Measurements from ENCODE around the gene ADRA2C.

Gene ADRA2C

GRCh38 chr4:3807311-3807710 is 41.1 kb downstream of the ADRA2C start:
- Histone ChIP-seq H3K9ac (ENCODE audit: low read length) (no peak overlapping the region), H4K20me1 (ENCODE audit: insufficient read depth, low read length) (no peaks in the 10 kb centered on the region), H3K27me3 (ENCODE audit: low read depth, low read length) (peaks cover 5% of the 10 kb centered on the region; the same call in 1 of the 2 replicates), H3K27ac (ENCODE audit: low read length) (no peak overlapping the region), H3K4me3 (ENCODE audit: low read length) (no peak overlapping the region), H3K9me3 (ENCODE audit: insufficient read depth, low read length) (no peaks in the 10 kb centered on the region), H3K36me3 (replicated peaks; ENCODE audit: low read depth, low read length) (no peaks in the 10 kb centered on the region), H2AFZ (ENCODE audit: low read depth, low read length) (no peak overlapping the region), H3K79me2 (ENCODE audit: low read length) (no peaks in the 10 kb centered on the region), H3K4me1 (ENCODE audit: low read length) (no peaks in the 10 kb centered on the region), H3K4me2 (ENCODE audit: low read length) (no peak overlapping the region)
- TF ChIP-seq CTCF (IDR thresholded peaks at IDR 0.05; ENCODE audit: low read depth, low read length) (no peak), EZH2phosphoT487 (IDR thresholded peaks at IDR 0.05; ENCODE audit: low read depth) (no peak)

- no peaks in the 10 kb centered on the region for H3K4me1 ChIP-seq (ENCODE audit: low read length)
- TF ChIP-seq EZH2phosphoT487 (IDR thresholded peaks at IDR 0.05; ENCODE audit: low read depth) (no peak), CTCF (IDR thresholded peaks at IDR 0.05; ENCODE audit: low read depth, low read length) (no peak)
- no peaks in the 10 kb centered on the region for H3K36me3 ChIP-seq (replicated peaks; ENCODE audit: low read depth, low read length)
- H3K4me3 ChIP-seq (ENCODE audit: low read length), result no peak overlapping the region
- H2AFZ ChIP-seq (ENCODE audit: low read depth, low read length), result no peak overlapping the region
- H3K27ac ChIP-seq (ENCODE audit: low read length), result no peak overlapping the region
- H3K27me3 ChIP-seq (ENCODE audit: low read depth, low read length), result peaks cover 5% of the 10 kb centered on the region; the same call in 1 of the 2 replicates
- H3K9ac ChIP-seq (ENCODE audit: low read length), result no peak overlapping the region
- no peak overlapping the region for H3K4me2 ChIP-seq (ENCODE audit: low read length)
- H3K9me3 ChIP-seq (ENCODE audit: insufficient read depth, low read length), result no peaks in the 10 kb centered on the region
- no peaks in the 10 kb centered on the region for H3K79me2 ChIP-seq (ENCODE audit: low read length)
- H4K20me1 ChIP-seq (ENCODE audit: insufficient read depth, low read length), result no peaks in the 10 kb centered on the region
Measured at GRCh38 chr4:3807822-3808496, 41.8 kb downstream of the ADRA2C start.

- no peaks in the 10 kb centered on the region for H3K9me3 ChIP-seq (ENCODE audit: insufficient read depth, low read length)
- H3K4me2 ChIP-seq (ENCODE audit: low read length), result no peak overlapping the region
- H3K4me3 ChIP-seq (ENCODE audit: low read length), result no peak overlapping the region
- H4K20me1 ChIP-seq (ENCODE audit: insufficient read depth, low read length), result no peaks in the 10 kb centered on the region
- peaks cover 5% of the 10 kb centered on the region; the same call in 1 of the 2 replicates for H3K27me3 ChIP-seq (ENCODE audit: low read depth, low read length)
- no peak overlapping the region for H3K9ac ChIP-seq (ENCODE audit: low read length)
- H2AFZ ChIP-seq (ENCODE audit: low read depth, low read length), result no peak overlapping the region
- no peak overlapping the region for H3K27ac ChIP-seq (ENCODE audit: low read length)
- no peak for TF ChIP-seq CTCF (IDR thresholded peaks at IDR 0.05; ENCODE audit: low read depth, low read length)
- no peak for TF ChIP-seq EZH2phosphoT487 (IDR thresholded peaks at IDR 0.05; ENCODE audit: low read depth)
- no peaks in the 10 kb centered on the region for H3K79me2 ChIP-seq (ENCODE audit: low read length)
- no peaks in the 10 kb centered on the region for H3K36me3 ChIP-seq (replicated peaks; ENCODE audit: low read depth, low read length)
- H3K4me1 ChIP-seq (ENCODE audit: low read length), result no peaks in the 10 kb centered on the region
Measured at GRCh38 chr4:3808597-3808996, 42.4 kb downstream of the ADRA2C start.

GRCh38 chr4:3809028-3809427 is 42.8 kb downstream of the ADRA2C start:
- H3K4me3 ChIP-seq (ENCODE audit: low read length), result no peak overlapping the region
- no peak for TF ChIP-seq EZH2phosphoT487 (IDR thresholded peaks at IDR 0.05; ENCODE audit: low read depth)
- TF ChIP-seq CTCF (IDR thresholded peaks at IDR 0.05; ENCODE audit: low read depth, low read length), result no peak
- H3K9me3 ChIP-seq (ENCODE audit: insufficient read depth, low read length), result no peaks in the 10 kb centered on the region
- no peak overlapping the region for H2AFZ ChIP-seq (ENCODE audit: low read depth, low read length)
- no peaks in the 10 kb centered on the region for H3K79me2 ChIP-seq (ENCODE audit: low read length)
- no peak overlapping the region for H3K9ac ChIP-seq (ENCODE audit: low read length)
- no peak overlapping the region for H3K4me2 ChIP-seq (ENCODE audit: low read length)
- H3K27ac ChIP-seq (ENCODE audit: low read length), result no peak overlapping the region
- no peaks in the 10 kb centered on the region for H4K20me1 ChIP-seq (ENCODE audit: insufficient read depth, low read length)
- H3K27me3 ChIP-seq (ENCODE audit: low read depth, low read length), result peaks cover 5% of the 10 kb centered on the region; the same call in 1 of the 2 replicates
- H3K4me1 ChIP-seq (ENCODE audit: low read length), result no peaks in the 10 kb centered on the region
- no peaks in the 10 kb centered on the region for H3K36me3 ChIP-seq (replicated peaks; ENCODE audit: low read depth, low read length)
